ENCODE data around the gene ST3GAL4. TPM values are rescaled to one million over a fixed set of nuclear protein-coding genes. Genes with fewer than 3 reads are reported as not detected.

The ST3GAL4 gene
- total and polyA plus RNA-seq, 10 of the 15 experiments (the other 5 are each of a cell fraction or from before 2014, with no cell fraction given) = 3.8 to 8.1 (median 6.5) TPM; not detected in 2

DNA sequence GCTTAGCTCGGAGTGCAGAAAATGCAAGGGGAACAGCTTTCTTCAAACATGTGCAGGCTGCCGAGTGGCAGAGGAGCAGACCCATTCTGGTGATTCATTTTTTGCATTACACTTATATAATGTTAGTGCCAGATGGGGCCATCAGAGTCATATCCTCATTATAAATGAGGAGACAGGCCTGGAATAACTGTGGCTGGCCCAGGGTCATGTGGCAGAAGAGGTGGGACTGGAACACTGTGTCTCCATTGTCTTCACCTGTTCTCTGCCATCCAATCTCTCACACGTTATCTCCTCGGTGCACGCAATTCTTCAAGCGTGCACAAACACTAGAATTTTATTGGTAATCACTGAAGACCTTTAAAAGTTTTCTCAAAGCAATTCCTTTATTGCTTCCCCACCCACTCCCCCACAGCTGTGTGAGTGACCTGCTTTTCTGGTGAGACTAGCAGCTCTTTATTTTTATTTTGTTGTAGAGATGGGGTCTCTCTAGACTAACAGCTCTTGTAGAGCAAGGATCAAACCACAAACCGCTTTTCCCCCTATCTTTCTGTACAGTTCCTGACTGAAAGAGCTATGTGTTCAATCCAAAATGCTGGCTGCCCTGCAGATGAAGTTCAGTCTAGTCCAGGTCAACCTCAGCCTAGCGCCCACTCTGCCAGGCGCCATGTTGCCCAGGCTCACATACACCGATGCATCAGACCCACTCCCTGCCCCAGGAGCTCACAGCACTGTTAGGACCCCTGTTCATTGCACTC is 75.3 kb downstream of the ST3GAL4 start:
- no peaks in the 10 kb centered on the region for H3K79me2 ChIP-seq (ENCODE audit: control insufficient read depth, insufficient read depth, low read length)
- no peak overlapping the region for H3K9ac ChIP-seq (ENCODE audit: control insufficient read depth, insufficient read depth, low read length)
- no peak overlapping the region for H2AFZ ChIP-seq (ENCODE audit: control insufficient read depth, low read depth, low read length)
- ChIA-PET RAD21 (ENCODE audit: unreplicated experiment) (no interaction called here), SMC1A (ENCODE audit: uncharacterized antibody, unreplicated experiment) (interaction anchor here (1.3 to 2.5 kb wide), 2 partner anchors 11 to 120 kb away, joined by 5 to 11 read pairs; no protein-coding TSS in a partner anchor), POLR2A (interaction anchor here (1.0 kb wide), 1 partner anchor 52 kb away, joined by 3 read pairs; no protein-coding TSS in a partner anchor), CTCF (interaction anchor here (1.2 to 6.6 kb wide), 4 partner anchors 10 to 120 kb away, joined by 4 to 23 read pairs (median 12); no protein-coding TSS in a partner anchor)
- BruUV-seq (replicated peaks) = no TSS peak
- in situ Hi-C loops (cut with MboI) (no loop called here), intact Hi-C loops (cut with micrococcal nuclease; ENCODE audit: unreplicated experiment) (no loop called here)
- H3K4me1 ChIP-seq (ENCODE audit: control insufficient read depth, insufficient read depth, low read length) = peaks cover 9% of the 10 kb centered on the region
- no peak overlapping the region for H3K4me2 ChIP-seq (ENCODE audit: control insufficient read depth, insufficient read depth)
- H4K20me1 ChIP-seq (ENCODE audit: control insufficient read depth, insufficient read depth) = no peaks in the 10 kb centered on the region; the same call in 1 of the 2 replicates
- FAIRE-seq (no peak), DNase-seq (ENCODE audit: low read depth, low spot score) (no peak), ATAC-seq (no peak)
- H3K9me3 ChIP-seq (replicated peaks; ENCODE audit: control insufficient read depth, insufficient read depth, low read length) = no peaks in the 10 kb centered on the region; the same call in 2 of the 3 replicates
- H3K27me3 ChIP-seq (replicated peaks in 1 of 2; ENCODE audit: control insufficient read depth in 2 of 2, insufficient read depth in 2 of 2, low read length in 1 of 2) = no peaks in the 10 kb centered on the region; a peak in 1 of 4 replicates
- no peaks in the 10 kb centered on the region for H3K36me3 ChIP-seq (ENCODE audit: control insufficient read depth in 2 of 2, insufficient read depth in 2 of 2, low read length in 1 of 2)
- H3K27ac ChIP-seq (ENCODE audit: control insufficient read depth, insufficient read depth) = no peak overlapping the region
- WGBS (ENCODE audit: insufficient coverage, insufficient replicate concordance, low lambda C conversion rate, missing lambda C conversion rate) = 47% methylated on average over 10 of the region's 10 CpGs
- H3K4me3 ChIP-seq = no peak overlapping the region
- no peak for TF ChIP-seq YY1 (IDR thresholded peaks at IDR 0.05; ENCODE audit: low read depth, low read length)
- TF ChIP-seq, protein P1, sequence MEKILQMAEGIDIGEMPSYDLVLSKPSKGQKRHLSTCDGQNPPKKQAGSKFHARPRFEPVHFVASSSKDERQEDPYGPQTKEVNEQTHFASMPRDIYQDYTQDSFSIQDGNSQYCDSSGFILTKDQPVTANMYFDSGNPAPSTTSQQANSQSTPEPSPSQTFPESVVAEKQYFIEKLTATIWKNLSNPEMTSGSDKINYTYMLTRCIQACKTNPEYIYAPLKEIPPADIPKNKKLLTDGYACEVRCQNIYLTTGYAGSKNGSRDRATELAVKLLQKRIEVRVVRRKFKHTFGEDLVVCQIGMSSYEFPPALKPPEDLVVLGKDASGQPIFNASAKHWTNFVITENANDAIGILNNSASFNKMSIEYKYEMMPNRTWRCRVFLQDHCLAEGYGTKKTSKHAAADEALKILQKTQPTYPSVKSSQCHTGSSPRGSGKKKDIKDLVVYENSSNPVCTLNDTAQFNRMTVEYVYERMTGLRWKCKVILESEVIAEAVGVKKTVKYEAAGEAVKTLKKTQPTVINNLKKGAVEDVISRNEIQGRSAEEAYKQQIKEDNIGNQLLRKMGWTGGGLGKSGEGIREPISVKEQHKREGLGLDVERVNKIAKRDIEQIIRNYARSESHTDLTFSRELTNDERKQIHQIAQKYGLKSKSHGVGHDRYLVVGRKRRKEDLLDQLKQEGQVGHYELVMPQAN (conservative IDR thresholded peaks at IDR 0.05) = no peak
- TF ChIP-seq POLR2AphosphoS5 (IDR thresholded peaks at IDR 0.05; ENCODE audit: low read length) = no peak
- TF ChIP-seq MTA2 (IDR thresholded peaks at IDR 0.05; ENCODE audit: low read depth) = no peak
- no peak for TF ChIP-seq DPF2 (IDR thresholded peaks at IDR 0.05)
- no peak for TF ChIP-seq RAD51 (IDR thresholded peaks at IDR 0.05)
- TF ChIP-seq RB1 (IDR thresholded peaks at IDR 0.05; ENCODE audit: borderline replicate concordance) = no peak
- no peak for TF ChIP-seq MTA3 (IDR thresholded peaks at IDR 0.05; ENCODE audit: borderline replicate concordance, low read length)
- TF ChIP-seq SMAD5 (IDR thresholded peaks at IDR 0.05; ENCODE audit: low read depth) = no peak
- TF ChIP-seq CBFB (IDR thresholded peaks at IDR 0.05; ENCODE audit: low read depth) = no peak
- TF ChIP-seq TCF7 (IDR thresholded peaks at IDR 0.05; ENCODE audit: borderline replicate concordance) = no peak
- no peak for TF ChIP-seq SP1 (IDR thresholded peaks at IDR 0.05; ENCODE audit: low read depth, low read length)
- no peak for TF ChIP-seq EED (IDR thresholded peaks at IDR 0.05; ENCODE audit: low read depth)
- TF ChIP-seq, protein P2, sequence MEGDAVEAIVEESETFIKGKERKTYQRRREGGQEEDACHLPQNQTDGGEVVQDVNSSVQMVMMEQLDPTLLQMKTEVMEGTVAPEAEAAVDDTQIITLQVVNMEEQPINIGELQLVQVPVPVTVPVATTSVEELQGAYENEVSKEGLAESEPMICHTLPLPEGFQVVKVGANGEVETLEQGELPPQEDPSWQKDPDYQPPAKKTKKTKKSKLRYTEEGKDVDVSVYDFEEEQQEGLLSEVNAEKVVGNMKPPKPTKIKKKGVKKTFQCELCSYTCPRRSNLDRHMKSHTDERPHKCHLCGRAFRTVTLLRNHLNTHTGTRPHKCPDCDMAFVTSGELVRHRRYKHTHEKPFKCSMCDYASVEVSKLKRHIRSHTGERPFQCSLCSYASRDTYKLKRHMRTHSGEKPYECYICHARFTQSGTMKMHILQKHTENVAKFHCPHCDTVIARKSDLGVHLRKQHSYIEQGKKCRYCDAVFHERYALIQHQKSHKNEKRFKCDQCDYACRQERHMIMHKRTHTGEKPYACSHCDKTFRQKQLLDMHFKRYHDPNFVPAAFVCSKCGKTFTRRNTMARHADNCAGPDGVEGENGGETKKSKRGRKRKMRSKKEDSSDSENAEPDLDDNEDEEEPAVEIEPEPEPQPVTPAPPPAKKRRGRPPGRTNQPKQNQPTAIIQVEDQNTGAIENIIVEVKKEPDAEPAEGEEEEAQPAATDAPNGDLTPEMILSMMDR (IDR thresholded peaks at IDR 0.05 in 2 of 3, conservative IDR thresholded peaks at IDR 0.05 in 1 of 3; ENCODE audit: control insufficient read depth in 2 of 3, extremely low read depth in 1 of 3, insufficient read depth in 1 of 3, low read depth in 3 of 3, low read length in 3 of 3) = no peak
- no peak for TF ChIP-seq ZBED1 (IDR thresholded peaks at IDR 0.05; ENCODE audit: borderline replicate concordance)
- TF ChIP-seq, protein P3, sequence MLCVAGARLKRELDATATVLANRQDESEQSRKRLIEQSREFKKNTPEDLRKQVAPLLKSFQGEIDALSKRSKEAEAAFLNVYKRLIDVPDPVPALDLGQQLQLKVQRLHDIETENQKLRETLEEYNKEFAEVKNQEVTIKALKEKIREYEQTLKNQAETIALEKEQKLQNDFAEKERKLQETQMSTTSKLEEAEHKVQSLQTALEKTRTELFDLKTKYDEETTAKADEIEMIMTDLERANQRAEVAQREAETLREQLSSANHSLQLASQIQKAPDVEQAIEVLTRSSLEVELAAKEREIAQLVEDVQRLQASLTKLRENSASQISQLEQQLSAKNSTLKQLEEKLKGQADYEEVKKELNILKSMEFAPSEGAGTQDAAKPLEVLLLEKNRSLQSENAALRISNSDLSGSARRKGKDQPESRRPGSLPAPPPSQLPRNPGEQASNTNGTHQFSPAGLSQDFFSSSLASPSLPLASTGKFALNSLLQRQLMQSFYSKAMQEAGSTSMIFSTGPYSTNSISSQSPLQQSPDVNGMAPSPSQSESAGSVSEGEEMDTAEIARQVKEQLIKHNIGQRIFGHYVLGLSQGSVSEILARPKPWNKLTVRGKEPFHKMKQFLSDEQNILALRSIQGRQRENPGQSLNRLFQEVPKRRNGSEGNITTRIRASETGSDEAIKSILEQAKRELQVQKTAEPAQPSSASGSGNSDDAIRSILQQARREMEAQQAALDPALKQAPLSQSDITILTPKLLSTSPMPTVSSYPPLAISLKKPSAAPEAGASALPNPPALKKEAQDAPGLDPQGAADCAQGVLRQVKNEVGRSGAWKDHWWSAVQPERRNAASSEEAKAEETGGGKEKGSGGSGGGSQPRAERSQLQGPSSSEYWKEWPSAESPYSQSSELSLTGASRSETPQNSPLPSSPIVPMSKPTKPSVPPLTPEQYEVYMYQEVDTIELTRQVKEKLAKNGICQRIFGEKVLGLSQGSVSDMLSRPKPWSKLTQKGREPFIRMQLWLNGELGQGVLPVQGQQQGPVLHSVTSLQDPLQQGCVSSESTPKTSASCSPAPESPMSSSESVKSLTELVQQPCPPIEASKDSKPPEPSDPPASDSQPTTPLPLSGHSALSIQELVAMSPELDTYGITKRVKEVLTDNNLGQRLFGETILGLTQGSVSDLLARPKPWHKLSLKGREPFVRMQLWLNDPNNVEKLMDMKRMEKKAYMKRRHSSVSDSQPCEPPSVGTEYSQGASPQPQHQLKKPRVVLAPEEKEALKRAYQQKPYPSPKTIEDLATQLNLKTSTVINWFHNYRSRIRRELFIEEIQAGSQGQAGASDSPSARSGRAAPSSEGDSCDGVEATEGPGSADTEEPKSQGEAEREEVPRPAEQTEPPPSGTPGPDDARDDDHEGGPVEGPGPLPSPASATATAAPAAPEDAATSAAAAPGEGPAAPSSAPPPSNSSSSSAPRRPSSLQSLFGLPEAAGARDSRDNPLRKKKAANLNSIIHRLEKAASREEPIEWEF (IDR thresholded peaks at IDR 0.05; ENCODE audit: insufficient replicate concordance, low read depth, low read length) = no peak

Data from GM12878 (cell line).